Left lung (tissue), 14 donors: ENCODE measurements around the gene ADAM15. TPM values are rescaled to one million over a fixed set of nuclear protein-coding genes. Genes with fewer than 3 reads are reported as not detected.
A peak's percentile ranks its signal among the peaks of the same experiment; 100 is the strongest.

Experiments
- ATAC-seq: fragments of 200-7000 bp; cut with Tn5 transposase; one replicate; pipeline ENCODE4 v1.9.1; 2020; ENCODE audit warnings: moderate library complexity
- DNase-seq, 4 donors: peaks; one replicate each; pipeline ENCODE4 v3.0.0-alpha.2; 2013 to 2020
- H3K27ac ChIP-seq, 2 donors: fragments of 200-600 bp; sonication (generic) in 1 of 2; one replicate each; pipeline versions ENCODE4 v1.5.0 to v1.8.0; 2020 to 2021
- H3K27me3 ChIP-seq, 2 donors: fragments of 200-600 bp; sonication (generic) in 1 of 2; one replicate each; pipeline versions ENCODE4 v1.5.0 to v1.8.0; 2020 to 2021
- H3K36me3 ChIP-seq, 2 donors: fragments of 200-600 bp; sonication (generic) in 1 of 2; one replicate each; pipeline versions ENCODE4 v1.5.0 to v1.8.0; 2020 to 2021
- H3K4me1 ChIP-seq, 2 donors: fragments of 200-600 bp; one replicate each; pipeline ENCODE4 v1.8.0; 2021
- H3K4me3 ChIP-seq, 2 donors: fragments of 200-600 bp; sonication (generic) in 1 of 2; one replicate each; pipeline versions ENCODE4 v1.5.0 to v1.8.0; 2020 to 2021; ENCODE audit warnings: mild to moderate bottlenecking in 1 of 2
- H3K9me3 ChIP-seq, 2 donors: fragments of 200-600 bp; sonication (generic) in 1 of 2; one replicate each; pipeline versions ENCODE4 v1.5.0 to v1.8.0; 2020 to 2021
- CTCF ChIP-seq, 2 donors: fragments of 200-600 bp; sonication (generic) in 1 of 2; IDR thresholded peaks; one replicate each; pipeline versions ENCODE4 v1.5.0 to v1.8.0; 2021; ENCODE audit warnings: antibody characterized with exemption in 2 of 2
- intact Hi-C, 2 donors: fragments of 100-400 bp; cut with DNase I; formaldehyde crosslinking; loops; one replicate each; pipeline versions ENCODE4 v1.11.2 to v1.14.2; 2022
- long read RNA-seq, 12 donors: library from polyadenylated mRNA in 2 of 12; unstranded in 2 of 12; transcript quantifications; one replicate each; pipeline ENCODE4 v2.0.0 and lab custom pipeline, GENCODE V29; 2019 to 2026
- polyA plus RNA-seq, 6 donors: library from polyadenylated mRNA; unstranded; fragments of 120-200 nt; gene quantifications; one replicate each; pipeline ENCODE4 v1.2.1, GENCODE V29; 2013; ENCODE audit not compliant: insufficient read length in 6 of 6
- total RNA-seq, 2 donors: library from RNA; stranded (reverse); fragmentation: NEBNext Ultra II Directional; extraction: Animal tissue kit (Norgen Biotek cat#: 25700); gene quantifications; one replicate each; pipeline ENCODE4 v1.2.1, GENCODE V29; 2021
- donor health status: DM: no; HTN: yes; CAD: no.
- donor health status: DM: no; HTN: no; CAD: no.

ADAM15 gene, protein sequence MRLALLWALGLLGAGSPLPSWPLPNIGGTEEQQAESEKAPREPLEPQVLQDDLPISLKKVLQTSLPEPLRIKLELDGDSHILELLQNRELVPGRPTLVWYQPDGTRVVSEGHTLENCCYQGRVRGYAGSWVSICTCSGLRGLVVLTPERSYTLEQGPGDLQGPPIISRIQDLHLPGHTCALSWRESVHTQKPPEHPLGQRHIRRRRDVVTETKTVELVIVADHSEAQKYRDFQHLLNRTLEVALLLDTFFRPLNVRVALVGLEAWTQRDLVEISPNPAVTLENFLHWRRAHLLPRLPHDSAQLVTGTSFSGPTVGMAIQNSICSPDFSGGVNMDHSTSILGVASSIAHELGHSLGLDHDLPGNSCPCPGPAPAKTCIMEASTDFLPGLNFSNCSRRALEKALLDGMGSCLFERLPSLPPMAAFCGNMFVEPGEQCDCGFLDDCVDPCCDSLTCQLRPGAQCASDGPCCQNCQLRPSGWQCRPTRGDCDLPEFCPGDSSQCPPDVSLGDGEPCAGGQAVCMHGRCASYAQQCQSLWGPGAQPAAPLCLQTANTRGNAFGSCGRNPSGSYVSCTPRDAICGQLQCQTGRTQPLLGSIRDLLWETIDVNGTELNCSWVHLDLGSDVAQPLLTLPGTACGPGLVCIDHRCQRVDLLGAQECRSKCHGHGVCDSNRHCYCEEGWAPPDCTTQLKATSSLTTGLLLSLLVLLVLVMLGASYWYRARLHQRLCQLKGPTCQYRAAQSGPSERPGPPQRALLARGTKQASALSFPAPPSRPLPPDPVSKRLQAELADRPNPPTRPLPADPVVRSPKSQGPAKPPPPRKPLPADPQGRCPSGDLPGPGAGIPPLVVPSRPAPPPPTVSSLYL
- total RNA-seq (100 to 1,000 TPM; 116 to 172 TPM), polyA plus RNA-seq (100 to 1,000 TPM in 1 of 6 donors, 10 to 100 TPM in 5; 54.4 to 105 (median 74.6) TPM)
- long read RNA-seq, donor 1, transcript ADAM15-213 (2 exons, 525 nt) = minor isoform, 7 of 34 reads
- long read RNA-seq, donor 1, transcript ADAM15-201 (21 exons, 2,799 nt) = major isoform, 8 of 34 reads
- long read RNA-seq, donor 1, partial matches to known transcripts = 19 of 34 reads
- long read RNA-seq, donor 1, other reads (novel, unspliced or antisense) = 0 of 34 reads
- long read RNA-seq, donor 2, transcript ADAM15-201 (21 exons, 2,799 nt) = major isoform, 7 of 32 reads
- long read RNA-seq, donor 2, transcript ADAM15-213 (2 exons, 525 nt) = major isoform, 7 of 32 reads
- long read RNA-seq, donor 2, partial matches to known transcripts = 15 of 32 reads
- long read RNA-seq, donor 2, other reads (novel, unspliced or antisense) = 0 of 32 reads
- long read RNA-seq, donor 3, transcript ADAM15-201 (21 exons, 2,799 nt) = major isoform, 10 of 19 reads
- long read RNA-seq, donor 3, partial matches to known transcripts = 5 of 19 reads
- long read RNA-seq, donor 3, other reads (novel, unspliced or antisense) = 0 of 19 reads
- long read RNA-seq, donor 4, transcript ADAM15-201 (21 exons, 2,799 nt) = major isoform, 5 of 14 reads
- long read RNA-seq, donor 4, partial matches to known transcripts = 8 of 14 reads
- long read RNA-seq, donor 4, other reads (novel, unspliced or antisense) = 1 of 14 reads
- long read RNA-seq, donor 5, transcript ADAM15-213 (2 exons, 525 nt) = major isoform, 6 of 26 reads
- long read RNA-seq, donor 5, partial matches to known transcripts = 13 of 26 reads
- long read RNA-seq, donor 5, other reads (novel, unspliced or antisense) = 0 of 26 reads
- long read RNA-seq, donor 6, transcript ADAM15-201 (21 exons, 2,799 nt) = major isoform, 12 of 31 reads
- long read RNA-seq, donor 6, partial matches to known transcripts = 13 of 31 reads
- long read RNA-seq, donor 6, other reads (novel, unspliced or antisense) = 0 of 31 reads
- long read RNA-seq, donor 7, transcript ADAM15-201 (21 exons, 2,799 nt) = major isoform, 6 of 8 reads
- long read RNA-seq, donor 7, partial matches to known transcripts = 0 of 8 reads
- long read RNA-seq, donor 7, other reads (novel, unspliced or antisense) = 0 of 8 reads
- long read RNA-seq, donor 8, transcript ADAM15-201 (21 exons, 2,799 nt) = major isoform, 14 of 28 reads
- long read RNA-seq, donor 8, transcript ADAM15-213 (2 exons, 525 nt) = minor isoform, 6 of 28 reads
- long read RNA-seq, donor 8, partial matches to known transcripts = 6 of 28 reads
- long read RNA-seq, donor 8, other reads (novel, unspliced or antisense) = 0 of 28 reads
- long read RNA-seq, donor 9 = 0 reads
- long read RNA-seq, donor 10, partial matches to known transcripts = 11 of 12 reads
- long read RNA-seq, donor 10, other reads (novel, unspliced or antisense) = 1 of 12 reads
- long read RNA-seq, donor 11, partial matches to known transcripts = 0 of 7 reads
- long read RNA-seq, donor 11, other reads (novel, unspliced or antisense) = 0 of 7 reads
- long read RNA-seq, donor 12, transcript ADAM15-201 (21 exons, 2,799 nt) = minor isoform, 5 of 19 reads
- long read RNA-seq, donor 12, transcript ADAM15-205 (20 exons, 2,732 nt) = major isoform, 7 of 19 reads
- long read RNA-seq, donor 12, partial matches to known transcripts = 6 of 19 reads
- long read RNA-seq, donor 12, other reads (novel, unspliced or antisense) = 0 of 19 reads

DNA sequence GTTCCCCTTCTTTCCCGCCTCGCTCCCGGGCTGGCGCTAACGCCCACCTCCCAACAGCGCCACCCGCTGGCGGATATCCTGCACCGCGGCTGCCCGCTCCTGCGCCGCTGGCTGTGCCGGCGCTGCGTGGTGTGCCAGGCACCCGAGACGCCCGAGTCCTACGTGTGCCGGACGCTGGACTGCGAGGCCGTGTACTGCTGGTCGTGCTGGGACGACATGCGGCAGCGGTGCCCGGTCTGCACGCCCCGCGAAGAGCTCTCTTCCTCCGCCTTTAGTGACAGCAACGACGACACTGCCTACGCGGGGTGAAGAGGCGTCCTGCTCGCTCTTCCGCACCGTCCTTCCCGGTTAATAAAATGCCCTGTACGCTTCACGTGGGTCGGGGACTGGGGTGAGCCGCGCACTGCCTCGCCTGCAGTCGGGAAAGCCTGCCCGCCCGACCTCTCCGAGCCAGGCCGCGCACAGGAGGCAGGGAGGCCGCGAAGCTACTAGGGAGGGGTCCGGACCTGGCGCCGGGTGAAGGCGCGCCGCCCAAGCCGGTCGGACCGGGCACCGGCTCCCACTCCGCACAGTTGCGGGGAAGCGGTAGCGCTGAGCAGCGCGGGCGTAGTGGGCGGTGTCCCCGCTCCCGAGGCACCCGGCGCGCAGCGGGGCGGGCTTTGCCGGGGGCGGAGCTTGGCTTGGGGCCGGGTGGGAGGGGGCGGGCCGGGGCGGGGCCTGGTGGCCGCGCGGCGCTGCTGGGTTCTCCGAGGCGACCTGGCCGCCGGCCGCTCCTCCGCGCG lies at the start of gene ADAM15:
ADAM15 (plus strand) TSS at position 757 of the 782 bp plus-strand sequence. CDS start 71 bp downstream, outside the sequence.
- ATAC-seq (peak; percentile 87), DNase-seq (peak; percentile 67 to 98 (median 85))
- H3K9me3 ChIP-seq = no peaks in the 10 kb centered on the region
- peaks cover 0 to 22% of the 10 kb centered on the region in 2 donors for H3K36me3 ChIP-seq
- H3K4me3 ChIP-seq = peak within 1 kb of the TSS; percentile 78 to 95
- intact Hi-C loops = no loop called here
- H3K27me3 ChIP-seq = no peaks in the 10 kb centered on the region
- H3K4me1 ChIP-seq = peaks cover 15 to 42% of the 10 kb centered on the region in 2 donors
- TF ChIP-seq CTCF (IDR thresholded peaks at IDR 0.05) = peak; percentile 88 to 98
- peak within 1 kb of the TSS; percentile 84 to 97 for H3K27ac ChIP-seq

GRCh38 chr1:155001425-155001674 lies 49.8 kb upstream of the ADAM15 start:
- Histone ChIP-seq H3K27ac (peak overlapping the region; percentile 92 to 96), H3K4me1 (peaks cover 35 to 60% of the 10 kb centered on the region in 2 donors), H3K4me3 (peak overlapping the region; percentile 91 to 96), H3K9me3 (no peaks in the 10 kb centered on the region), H3K27me3 (no peaks in the 10 kb centered on the region), H3K36me3 (no peaks in the 10 kb centered on the region)
- ATAC-seq (no peak), DNase-seq (no peak)
- intact Hi-C loops = no loop called here
- no peak for TF ChIP-seq CTCF (IDR thresholded peaks at IDR 0.05)

GRCh38 chr1:155001675-155002463 lies 49.2 kb upstream of the ADAM15 start:
- TF ChIP-seq CTCF (IDR thresholded peaks at IDR 0.05) = no peak
- ATAC-seq (peak; percentile 76), DNase-seq (peak; percentile 99 to 100 (median 100))
- Histone ChIP-seq H3K4me1 (peaks cover 37 to 65% of the 10 kb centered on the region in 2 donors), H3K36me3 (no peaks in the 10 kb centered on the region), H3K27me3 (no peaks in the 10 kb centered on the region), H3K27ac (peak overlapping the region; percentile 92 to 96), H3K9me3 (no peaks in the 10 kb centered on the region), H3K4me3 (peak overlapping the region; percentile 91 to 96)
- intact Hi-C loops = no loop called here
